AG10803 (cell line): ENCODE data around the gene FCN1.

Experiments
- DNase-seq: peaks from one replicate; pipeline ENCODE4 v3.0.0; 2010; ENCODE audit warnings: low read depth
- H3K4me3 ChIP-seq: 2 replicates; pipeline ENCODE4 v1.5.1; 2011; ENCODE audit warnings: mild to moderate bottlenecking, low read length, control low read depth
- TF ChIP-seq, protein P1 (sequence below): conservative IDR thresholded peaks from 2 replicates; pipeline ENCODE4 v1.5.1; 2011; ENCODE audit warnings: mild to moderate bottlenecking, low read length, control low read depth, inconsistent platforms

Gene FCN1

DNA sequence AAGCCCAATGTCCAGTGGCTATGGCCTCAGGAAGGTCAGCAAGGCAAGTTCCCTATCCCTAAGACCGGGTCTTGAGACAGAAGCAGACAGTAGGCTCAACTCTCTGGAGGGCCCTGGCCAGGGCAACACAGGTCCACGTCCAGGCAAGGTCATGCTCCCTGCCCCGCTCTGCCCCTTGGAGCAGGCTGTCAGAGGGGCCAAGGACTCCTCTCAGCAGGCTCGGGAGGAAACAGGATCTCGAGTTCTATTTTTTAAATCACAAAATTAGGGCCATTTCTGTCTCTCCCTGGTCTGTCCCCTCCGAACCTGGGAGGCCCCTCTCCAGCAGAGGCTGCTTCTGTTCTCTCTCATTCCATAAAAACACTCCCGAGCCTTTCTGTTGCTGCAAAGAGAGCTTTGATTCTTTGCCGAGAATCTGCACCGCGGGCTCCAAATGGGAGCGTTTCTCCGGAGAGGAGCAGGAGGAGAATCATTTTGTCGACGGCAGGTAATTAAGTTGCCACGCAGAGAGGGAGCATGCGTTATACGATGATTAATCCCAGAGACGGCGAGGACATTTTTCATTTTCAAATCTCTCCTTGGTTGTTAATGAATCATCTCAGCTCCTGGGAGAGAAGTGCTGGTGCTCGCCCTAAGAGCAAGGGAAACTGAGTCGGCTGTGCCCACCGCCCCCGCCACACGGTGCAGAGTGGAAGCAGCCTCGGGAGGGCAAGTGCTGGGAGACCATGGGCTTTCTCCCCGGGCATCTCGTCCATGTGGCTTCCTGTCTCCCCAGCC is 24.5 kb upstream of the FCN1 start:
- DNase-seq: no peak
- TF ChIP-seq, protein P1, sequence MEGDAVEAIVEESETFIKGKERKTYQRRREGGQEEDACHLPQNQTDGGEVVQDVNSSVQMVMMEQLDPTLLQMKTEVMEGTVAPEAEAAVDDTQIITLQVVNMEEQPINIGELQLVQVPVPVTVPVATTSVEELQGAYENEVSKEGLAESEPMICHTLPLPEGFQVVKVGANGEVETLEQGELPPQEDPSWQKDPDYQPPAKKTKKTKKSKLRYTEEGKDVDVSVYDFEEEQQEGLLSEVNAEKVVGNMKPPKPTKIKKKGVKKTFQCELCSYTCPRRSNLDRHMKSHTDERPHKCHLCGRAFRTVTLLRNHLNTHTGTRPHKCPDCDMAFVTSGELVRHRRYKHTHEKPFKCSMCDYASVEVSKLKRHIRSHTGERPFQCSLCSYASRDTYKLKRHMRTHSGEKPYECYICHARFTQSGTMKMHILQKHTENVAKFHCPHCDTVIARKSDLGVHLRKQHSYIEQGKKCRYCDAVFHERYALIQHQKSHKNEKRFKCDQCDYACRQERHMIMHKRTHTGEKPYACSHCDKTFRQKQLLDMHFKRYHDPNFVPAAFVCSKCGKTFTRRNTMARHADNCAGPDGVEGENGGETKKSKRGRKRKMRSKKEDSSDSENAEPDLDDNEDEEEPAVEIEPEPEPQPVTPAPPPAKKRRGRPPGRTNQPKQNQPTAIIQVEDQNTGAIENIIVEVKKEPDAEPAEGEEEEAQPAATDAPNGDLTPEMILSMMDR: no peak
- H3K4me3 ChIP-seq: no peak overlapping the region

DNA sequence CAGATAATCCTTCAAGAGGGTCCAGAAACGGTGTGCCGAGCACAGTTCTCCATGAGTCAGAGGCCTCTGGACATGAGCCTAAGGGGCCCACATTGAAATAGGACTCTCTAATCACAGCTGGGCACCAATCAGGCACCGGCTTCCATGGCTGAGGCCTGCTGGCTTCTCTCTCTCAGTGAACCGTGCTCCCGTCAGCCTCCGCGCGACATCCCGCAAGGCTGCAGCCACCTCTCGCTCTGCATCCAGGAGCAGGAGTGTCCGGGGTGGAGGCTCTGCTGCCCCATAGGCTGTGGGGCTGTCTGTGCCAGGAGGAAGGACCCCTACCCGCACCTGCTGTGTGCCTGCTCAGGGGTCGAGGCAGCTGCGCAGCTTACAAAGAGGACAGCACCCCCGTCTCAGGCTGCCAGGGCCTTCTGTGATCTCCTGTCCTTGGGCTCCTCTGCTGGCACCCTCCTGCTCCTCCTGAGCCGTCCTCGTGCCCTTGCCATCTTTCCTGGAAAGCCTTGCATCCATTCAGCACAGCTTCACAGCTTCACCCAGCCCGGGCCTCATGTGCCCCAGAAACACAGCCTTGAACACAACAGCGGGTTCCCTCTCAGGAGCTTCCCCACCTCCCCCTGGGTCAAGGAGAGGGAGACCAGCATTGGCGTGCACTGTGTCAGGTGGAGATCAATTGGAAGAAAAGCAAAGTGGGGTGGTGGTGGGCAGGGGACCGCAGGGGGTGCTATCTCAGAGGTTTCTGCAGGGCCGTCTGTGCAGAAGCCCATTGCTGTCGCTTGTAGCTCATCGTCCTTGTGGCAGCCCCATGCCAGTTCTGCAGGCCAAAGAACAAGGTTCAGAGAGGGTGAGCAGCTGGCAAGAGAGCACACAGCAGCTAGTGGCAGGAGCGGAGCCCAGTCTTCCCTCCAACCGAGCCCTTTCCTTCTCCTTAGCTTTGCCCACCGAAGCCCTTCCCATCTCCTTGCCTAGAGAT is 22.8 kb upstream of the FCN1 start:
- TF ChIP-seq, protein P1: no peak
- DNase-seq: no peak
- H3K4me3 ChIP-seq: no peak overlapping the region

DNA sequence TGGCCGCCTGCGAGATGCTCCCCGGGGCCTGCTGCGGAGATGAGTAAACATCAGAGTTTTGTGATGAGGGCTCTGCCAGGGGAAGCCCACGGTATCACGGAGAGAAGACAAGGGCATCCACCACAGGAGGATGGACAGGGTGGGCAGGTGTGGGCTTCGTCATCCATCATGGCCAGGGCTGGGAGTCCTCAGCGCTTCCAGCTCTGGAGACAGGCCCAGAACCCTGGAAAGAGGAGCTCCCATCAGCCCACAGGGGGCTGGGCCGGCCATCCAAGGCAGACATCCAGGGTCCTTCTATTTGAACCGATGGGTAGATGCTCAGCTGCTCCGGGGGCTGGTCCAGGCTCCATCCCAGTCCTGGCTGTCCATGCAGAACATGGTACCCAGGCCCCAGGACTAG is 22.1 kb upstream of the FCN1 start:
- no peak overlapping the region for H3K4me3 ChIP-seq
- TF ChIP-seq, protein P1: no peak
- DNase-seq: no peak

DNA sequence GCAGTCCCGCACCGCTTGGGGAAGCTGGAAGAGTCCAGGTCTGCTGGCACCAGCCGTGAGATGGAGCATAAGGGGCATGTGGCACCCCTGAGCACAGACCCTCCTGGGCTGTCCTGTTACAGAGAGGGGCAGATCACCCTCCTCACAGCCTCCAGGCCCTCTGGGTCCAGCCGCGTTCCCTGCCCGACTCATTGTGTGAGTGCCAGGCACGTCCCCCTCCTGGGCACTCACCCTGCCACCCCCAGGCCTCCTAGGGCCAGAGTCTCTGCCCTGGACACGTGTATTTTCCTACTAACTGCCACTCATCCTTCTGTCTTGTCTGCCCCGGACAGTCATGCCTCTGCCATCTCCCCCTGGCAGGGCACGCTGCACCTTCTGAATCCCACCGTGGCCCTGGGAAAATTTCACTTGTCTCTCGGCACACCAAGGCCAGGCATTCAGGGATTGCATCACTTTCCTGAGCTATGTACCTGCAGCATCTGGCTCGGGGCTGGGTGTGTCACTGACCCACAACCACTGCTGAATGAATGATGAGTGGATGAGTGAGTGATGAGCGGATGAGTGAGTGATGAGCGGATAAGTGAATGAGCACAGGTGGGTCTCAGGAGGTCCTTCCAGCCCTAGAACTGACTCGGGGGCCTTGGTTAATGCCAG is 21.5 kb upstream of the FCN1 start:
- H3K4me3 ChIP-seq: no peak overlapping the region
- no peak for DNase-seq
- TF ChIP-seq, protein P1: no peak

DNA sequence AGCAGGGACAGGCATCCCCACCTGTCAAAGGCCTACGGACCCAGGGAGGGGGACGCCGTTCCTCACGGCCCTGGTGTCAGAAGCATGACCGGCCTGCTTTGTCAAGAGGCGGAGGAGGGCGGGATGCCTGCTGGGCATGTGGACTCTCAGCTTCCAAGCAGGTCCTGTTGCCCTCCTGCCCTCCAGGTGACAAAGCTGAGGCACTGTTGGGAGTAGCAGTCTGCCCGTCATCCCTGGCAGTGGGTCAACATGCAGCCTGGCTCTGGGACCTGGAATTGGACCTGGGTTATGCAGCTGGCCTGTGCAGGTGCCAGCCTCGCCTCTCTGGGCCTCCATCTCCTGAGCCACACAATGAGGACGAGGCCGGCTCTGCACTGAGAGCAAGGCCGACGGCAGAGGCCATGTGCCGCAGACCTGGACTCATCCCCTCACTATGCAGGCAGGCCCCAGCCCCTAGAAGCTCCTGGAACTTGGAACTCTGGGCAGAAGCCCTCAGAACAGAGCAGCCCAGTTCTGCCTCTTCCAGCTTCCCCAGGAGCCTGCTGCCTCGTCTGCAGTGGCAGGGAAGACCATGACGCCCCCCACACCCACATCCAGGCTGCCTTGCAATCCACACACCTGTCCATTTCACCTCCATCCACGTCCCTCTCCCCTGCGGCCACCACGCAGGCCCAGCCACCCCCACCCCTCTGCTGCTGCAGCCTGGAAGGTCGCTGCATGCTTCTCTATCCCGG is 20.8 kb upstream of the FCN1 start:
- DNase-seq: no peak
- TF ChIP-seq, protein P1: no peak
- H3K4me3 ChIP-seq: no peak overlapping the region

DNA sequence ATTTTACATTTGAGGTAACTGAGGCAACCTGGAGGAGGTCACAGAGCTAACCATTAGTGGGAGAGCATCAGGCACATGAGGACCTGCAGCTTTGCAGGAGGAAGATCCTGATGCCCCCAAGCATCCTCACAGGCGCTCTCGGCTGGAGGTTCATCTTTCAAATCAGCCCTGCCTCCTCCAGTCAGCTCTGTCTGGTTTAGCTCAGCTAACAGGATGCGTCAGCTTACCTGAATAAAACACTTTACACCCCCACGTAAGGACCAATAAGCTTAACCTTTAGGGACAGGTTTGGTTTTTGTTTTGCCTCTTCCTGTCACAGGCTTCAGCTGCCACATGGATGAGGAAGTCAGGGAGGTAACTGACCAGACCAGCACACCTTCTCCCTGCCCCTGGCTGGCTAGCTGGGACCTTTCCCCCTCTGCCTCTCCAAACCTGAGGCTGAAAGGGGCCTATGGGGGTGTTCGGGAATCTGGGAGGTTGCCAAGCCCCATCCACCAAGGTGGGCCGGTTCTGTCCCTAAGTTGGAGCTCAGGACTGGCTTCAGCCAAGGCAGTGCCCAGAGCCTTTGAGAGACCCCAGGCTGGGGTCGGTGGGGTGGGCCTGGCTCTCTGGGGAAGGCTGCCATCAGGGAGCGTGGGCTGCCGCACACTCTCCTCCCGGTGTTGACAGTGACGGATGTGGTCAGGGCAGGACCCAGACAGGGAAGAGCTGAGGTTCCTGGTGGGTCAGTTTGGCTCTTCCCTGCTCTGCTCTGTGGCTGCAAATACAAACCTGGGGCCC is 20.0 kb upstream of the FCN1 start:
- no peak overlapping the region for H3K4me3 ChIP-seq
- TF ChIP-seq, protein P1: no peak
- no peak for DNase-seq
